Measurements from ENCODE around the gene TRMT11. TPM values are rescaled to one million over a fixed set of nuclear protein-coding genes. Genes with fewer than 3 reads are reported as not detected.

The TRMT11 gene
- total and polyA plus RNA-seq, 9 of the 15 experiments (the other 6 are each of a cell fraction or from before 2014, with no cell fraction given): 38.8 to 88.0 (median 59.8) TPM

- TF ChIP-seq ZBTB8A (IDR thresholded peaks at IDR 0.05; ENCODE audit: partially characterized antibody): no peak
- TF ChIP-seq TFE3 (CRISPR knock-in tag; IDR thresholded peaks at IDR 0.05): peak; percentile 37; the same call in 1 of the 2 replicates
- no peak for TF ChIP-seq SNRNP70 (optimal IDR thresholded peaks at IDR 0.05; ENCODE audit: low read depth, low read length)
- peak in 1 of 2 experiments; percentile 49; a peak in 1 of 4 replicates for TF ChIP-seq RCOR1 (IDR thresholded peaks at IDR 0.05; ENCODE audit: borderline replicate concordance in 1 of 2, low read depth in 2 of 2, low read length in 2 of 2)
- no peak for TF ChIP-seq BCL6 (CRISPR knock-in tag; IDR thresholded peaks at IDR 0.05)
- no peak for TF ChIP-seq ZBTB34 (CRISPR knock-in tag; IDR thresholded peaks at IDR 0.05)
- no peak for TF ChIP-seq NUFIP1 (IDR thresholded peaks at IDR 0.05; ENCODE audit: partially characterized antibody)
- TF ChIP-seq ZNF696 (CRISPR knock-in tag; conservative IDR thresholded peaks at IDR 0.05): no peak
- no peak for TF ChIP-seq ZNF146 (CRISPR knock-in tag; IDR thresholded peaks at IDR 0.05; ENCODE audit: unreplicated experiment)
- peak; percentile 27; the same call in 1 of the 2 replicates for TF ChIP-seq SOX6 (IDR thresholded peaks at IDR 0.05)
- TF ChIP-seq C11orf30 (IDR thresholded peaks at IDR 0.05; ENCODE audit: low read depth): no peak
- TF ChIP-seq ARID1B (IDR thresholded peaks at IDR 0.05): peak; percentile 23; the same call in 1 of the 2 replicates
- no peak for TF ChIP-seq PCBP1 (IDR thresholded peaks at IDR 0.05; ENCODE audit: low read depth, low read length, poor library complexity, severe bottlenecking)
Observed at GRCh38 chr6:126076992-126077664, 90.8 kb downstream of the TRMT11 start (continued).

Measured in K562 (cell line).